Trophoblast cell (in vitro differentiated cells and primary cell): ENCODE measurements around the gene FAM83E.

Source experiments
- DNase-seq, 2 donors: peaks; one replicate each; pipeline ENCODE4 v3.0.0-alpha.2; 2016
- H2AFZ ChIP-seq: 2 replicates; pipeline ENCODE4 v1.6.1; 2013; ENCODE audit warnings: low read length, moderate library complexity, mild to moderate bottlenecking; ENCODE audit not compliant: insufficient read depth, poor library complexity
- H2AK5ac ChIP-seq: 2 replicates; pipeline ENCODE4 v1.6.1; 2013; ENCODE audit warnings: mild to moderate bottlenecking, low read length
- H2BK120ac ChIP-seq: 2 replicates; pipeline ENCODE4 v1.6.1; 2013; ENCODE audit warnings: low read length, mild to moderate bottlenecking, moderate library complexity; ENCODE audit not compliant: insufficient read depth, poor library complexity
- H2BK12ac ChIP-seq: 2 replicates; pipeline ENCODE4 v1.6.1; 2013; ENCODE audit warnings: mild to moderate bottlenecking, low read length, moderate library complexity
- H2BK5ac ChIP-seq: 2 replicates; pipeline ENCODE4 v1.6.1; 2013; ENCODE audit warnings: low read length, low read depth, moderate library complexity, mild to moderate bottlenecking; ENCODE audit not compliant: poor library complexity
- H3K14ac ChIP-seq: 2 replicates; pipeline ENCODE4 v1.6.1; 2013; ENCODE audit warnings: mild to moderate bottlenecking, low read length
- H3K18ac ChIP-seq: 2 replicates; pipeline ENCODE4 v1.6.1; 2013; ENCODE audit warnings: mild to moderate bottlenecking, low read length
- H3K23ac ChIP-seq: 2 replicates; pipeline ENCODE4 v1.6.1; 2013; ENCODE audit warnings: low read length
- H3K27ac ChIP-seq: 2 replicates; pipeline ENCODE4 v1.5.1; 2013; ENCODE audit warnings: low read depth, mild to moderate bottlenecking, inconsistent platforms, low read length, moderate library complexity
- H3K27me3 ChIP-seq: 2 replicates; pipeline ENCODE4 v1.6.1; 2013; ENCODE audit warnings: inconsistent platforms, mild to moderate bottlenecking, low read length, moderate library complexity; ENCODE audit not compliant: insufficient read depth
- H3K36me3 ChIP-seq, 2 experiments: 1 replicate in 1 of 2; 2 replicates in 1 of 2; pipeline ENCODE4 v1.6.1; 2013; ENCODE audit warnings: low read length in 2 of 2, mild to moderate bottlenecking in 2 of 2, moderate library complexity in 1 of 2; ENCODE audit not compliant: insufficient read depth in 2 of 2, control insufficient read depth in 1 of 2
- H3K4ac ChIP-seq: 2 replicates; pipeline ENCODE4 v1.6.1; 2013; ENCODE audit warnings: low read depth, mild to moderate bottlenecking, low read length, moderate library complexity
- H3K4me1 ChIP-seq, 2 experiments: 1 replicate in 1 of 2; 2 replicates in 1 of 2; pipeline ENCODE4 v1.6.1; 2013; ENCODE audit warnings: low read length in 2 of 2, mild to moderate bottlenecking in 2 of 2, moderate library complexity in 1 of 2; ENCODE audit not compliant: insufficient read depth in 2 of 2, control insufficient read depth in 1 of 2
- H3K4me2 ChIP-seq: 2 replicates; pipeline ENCODE4 v1.6.1; 2013; ENCODE audit warnings: inconsistent platforms, mild to moderate bottlenecking, low read length, moderate library complexity
- H3K4me3 ChIP-seq: 2 replicates; pipeline ENCODE4 v1.5.1; 2013; ENCODE audit warnings: mild to moderate bottlenecking, low read depth, low read length, inconsistent platforms
- H3K79me1 ChIP-seq: one replicate; pipeline ENCODE4 v1.6.1; 2013; ENCODE audit warnings: low read length
- H3K79me2 ChIP-seq: 2 replicates; pipeline ENCODE4 v1.6.1; 2013; ENCODE audit warnings: low read length, mild to moderate bottlenecking; ENCODE audit not compliant: control insufficient read depth, insufficient read depth, poor library complexity
- H3K9ac ChIP-seq: 2 replicates; pipeline ENCODE4 v1.6.1; 2013; ENCODE audit warnings: mild to moderate bottlenecking, low read length
- H3K9me3 ChIP-seq: 2 replicates; pipeline ENCODE4 v1.6.1; 2013; ENCODE audit warnings: low read depth, mild to moderate bottlenecking, control low read depth, inconsistent platforms, low read length; ENCODE audit not compliant: insufficient read depth
- H4K12ac ChIP-seq: 2 replicates; pipeline ENCODE4 v1.6.1; 2013; ENCODE audit warnings: low read depth, mild to moderate bottlenecking, low read length, moderate library complexity
- H4K8ac ChIP-seq: 2 replicates; pipeline ENCODE4 v1.6.1; 2013; ENCODE audit warnings: low read depth, mild to moderate bottlenecking, low read length, moderate library complexity
- H4K91ac ChIP-seq: one replicate; pipeline ENCODE4 v1.6.1; 2013; ENCODE audit warnings: low read depth, mild to moderate bottlenecking, low read length, moderate library complexity
- WGBS: extraction: QIAGEN DNeasy Blood & Tissue Kit; methylation state at CpG from one replicate; pipeline ENCODE4 v1.1.7; 2013; ENCODE audit warnings: missing lambda C conversion rate; ENCODE audit not compliant: insufficient read length, insufficient coverage; ENCODE audit errors: extremely low coverage; 5-methylcytosine and 5-hydroxymethylcytosine counted together

Gene FAM83E

DNA sequence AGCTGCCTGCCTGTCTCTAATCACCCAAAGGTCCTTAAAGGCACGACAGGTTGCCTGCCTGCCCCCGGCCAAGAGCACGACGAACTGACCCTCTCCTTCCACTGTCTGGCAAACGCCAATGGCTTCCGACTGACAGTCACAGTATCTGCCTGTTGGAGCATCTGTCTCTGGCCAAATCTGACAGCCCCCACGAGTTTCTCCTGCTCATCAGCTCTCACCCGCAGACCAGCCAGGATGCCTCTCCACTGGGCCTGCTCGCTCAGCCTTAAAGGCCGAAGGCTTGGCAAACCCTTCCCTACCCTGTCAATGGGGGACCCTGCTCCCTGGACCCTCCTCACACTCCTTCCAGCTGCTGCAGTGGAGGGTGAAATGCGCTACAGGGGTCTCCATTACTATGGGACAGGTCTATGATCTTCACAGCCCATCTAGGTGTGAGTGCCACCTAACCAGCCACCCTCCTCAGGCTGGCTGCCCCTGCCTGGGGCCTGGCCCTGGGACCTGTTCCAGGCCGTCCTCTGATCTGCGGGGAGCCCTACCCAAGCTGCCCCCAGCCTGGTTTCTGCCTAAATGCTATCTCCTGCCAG lies 932 bp downstream of the FAM83E start:
- Histone ChIP-seq H2BK12ac (no peak overlapping the region), H3K27me3 (no peaks in the 10 kb centered on the region), H3K36me3 (peaks cover 34 to 37% of the 10 kb centered on the region in 2 experiments), H3K14ac (no peak overlapping the region), H2BK5ac (no peak overlapping the region), H3K79me1 (peaks cover 5% of the 10 kb centered on the region), H4K12ac (no peak overlapping the region), H3K18ac (no peak overlapping the region), H3K4me3 (no peak overlapping the region), H3K27ac (peak overlapping the region; percentile 13), H4K91ac (no peak overlapping the region), H2AFZ (no peak overlapping the region), H3K4ac (no peak overlapping the region), H3K9me3 (peaks cover 3% of the 10 kb centered on the region), H3K4me1 (peaks cover 5 to 10% of the 10 kb centered on the region in 2 experiments), H3K23ac (no peak overlapping the region), H3K4me2 (no peak overlapping the region), H2AK5ac (no peak overlapping the region), H3K9ac (no peak overlapping the region), H2BK120ac (no peak overlapping the region), H3K79me2 (peaks cover 16% of the 10 kb centered on the region), H4K8ac (no peak overlapping the region)
- DNase-seq: no peak
- WGBS: no CpG with 5 or more reads among the region's 13 CpGs

- no CpG with 5 or more reads among the region's 39 CpGs for WGBS
- Histone ChIP-seq H4K12ac (no peak overlapping the region), H3K4me1 (peaks cover 5 to 10% of the 10 kb centered on the region in 2 experiments), H2AFZ (no peak overlapping the region), H3K9ac (no peak overlapping the region), H3K18ac (no peak overlapping the region), H3K14ac (no peak overlapping the region), H2AK5ac (no peak overlapping the region), H4K91ac (no peak overlapping the region), H3K79me1 (no peaks in the 10 kb centered on the region), H3K9me3 (peaks cover 3% of the 10 kb centered on the region), H3K4me3 (no peak overlapping the region), H2BK12ac (no peak overlapping the region), H3K27ac (no peak overlapping the region), H2BK5ac (no peak overlapping the region), H3K4ac (no peak overlapping the region), H3K23ac (no peak overlapping the region), H3K27me3 (no peaks in the 10 kb centered on the region), H3K4me2 (no peak overlapping the region), H4K8ac (no peak overlapping the region), H2BK120ac (no peak overlapping the region), H3K36me3 (peaks cover 34 to 37% of the 10 kb centered on the region in 2 experiments), H3K79me2 (peaks cover 9% of the 10 kb centered on the region)
- no peak for DNase-seq
Observed at GRCh38 chr19:48613024-48613851, 1.6 kb downstream of the FAM83E start.

GRCh38 chr19:48611872-48612271 lies 3.0 kb downstream of the FAM83E start:
- no CpG with 5 or more reads among the region's 14 CpGs for WGBS
- H3K9me3 ChIP-seq: peaks cover 3% of the 10 kb centered on the region
- peaks cover 23 to 27% of the 10 kb centered on the region in 2 experiments for H3K36me3 ChIP-seq

GRCh38 chr19:48609571-48610108 lies 5.2 kb downstream of the FAM83E start:
- H2AFZ ChIP-seq: no peak overlapping the region
- no peaks in the 10 kb centered on the region for H3K79me2 ChIP-seq
- H3K36me3 ChIP-seq: peaks cover 1 to 4% of the 10 kb centered on the region in 2 experiments
- H3K4me1 ChIP-seq: no peaks in the 10 kb centered on the region
- H2BK120ac ChIP-seq: no peak overlapping the region
- H2BK12ac ChIP-seq: no peak overlapping the region
- H3K9me3 ChIP-seq: peaks cover 1% of the 10 kb centered on the region
- H3K27ac ChIP-seq: no peak overlapping the region
- H3K9ac ChIP-seq: no peak overlapping the region
- H4K8ac ChIP-seq: no peak overlapping the region
- no peak overlapping the region for H3K18ac ChIP-seq
- no peaks in the 10 kb centered on the region for H3K27me3 ChIP-seq
- no peak overlapping the region for H3K23ac ChIP-seq
- no peak overlapping the region for H4K12ac ChIP-seq
- DNase-seq: no peak
- no peak overlapping the region for H3K4me3 ChIP-seq
- H2AK5ac ChIP-seq: no peak overlapping the region
- no peak overlapping the region for H2BK5ac ChIP-seq
- no peak overlapping the region for H4K91ac ChIP-seq
- no CpG with 5 or more reads among the region's 20 CpGs for WGBS
- no peak overlapping the region for H3K14ac ChIP-seq
- no peak overlapping the region for H3K4me2 ChIP-seq
- no peak overlapping the region for H3K4ac ChIP-seq
- no peaks in the 10 kb centered on the region for H3K79me1 ChIP-seq

More at GRCh38 chr19:48611872-48612271, 3.0 kb downstream of the FAM83E start:
- Histone ChIP-seq H3K18ac (no peak overlapping the region), H3K27me3 (no peaks in the 10 kb centered on the region), H2BK5ac (no peak overlapping the region), H3K4me3 (no peak overlapping the region), H3K4me1 (no peaks in the 10 kb centered on the region), H3K27ac (no peak overlapping the region), H4K12ac (no peak overlapping the region), H2BK120ac (no peak overlapping the region), H3K4ac (no peak overlapping the region), H3K79me2 (peaks cover under 1% of the 10 kb centered on the region), H3K9ac (no peak overlapping the region), H2AK5ac (no peak overlapping the region), H3K79me1 (no peaks in the 10 kb centered on the region), H2AFZ (no peak overlapping the region), H4K91ac (no peak overlapping the region), H4K8ac (no peak overlapping the region), H3K23ac (no peak overlapping the region), H3K14ac (no peak overlapping the region), H2BK12ac (no peak overlapping the region), H3K4me2 (no peak overlapping the region)
- no peak for DNase-seq
